OCI-LY7 (cell line): ENCODE measurements around the gene ZNF692.

Experiments
- EZH2phosphoT487 ChIP-seq: fragments of 200-600 bp; sonication (generic); IDR thresholded peaks from 2 replicates; pipeline ENCODE4 v1.6.1; 2018; ENCODE audit warnings: low read depth, borderline replicate concordance, mild to moderate bottlenecking, mixed run types, antibody characterized with exemption, low read length, moderate library complexity, mixed read lengths
- TF ChIP-seq, protein P1 (sequence below): fragments of 200-600 bp; sonication (generic); conservative IDR thresholded peaks from 2 replicates; pipeline ENCODE4 v1.5.1; 2014; ENCODE audit warnings: mild to moderate bottlenecking, antibody characterized with exemption, low read length, moderate library complexity, mixed read lengths

DNA sequence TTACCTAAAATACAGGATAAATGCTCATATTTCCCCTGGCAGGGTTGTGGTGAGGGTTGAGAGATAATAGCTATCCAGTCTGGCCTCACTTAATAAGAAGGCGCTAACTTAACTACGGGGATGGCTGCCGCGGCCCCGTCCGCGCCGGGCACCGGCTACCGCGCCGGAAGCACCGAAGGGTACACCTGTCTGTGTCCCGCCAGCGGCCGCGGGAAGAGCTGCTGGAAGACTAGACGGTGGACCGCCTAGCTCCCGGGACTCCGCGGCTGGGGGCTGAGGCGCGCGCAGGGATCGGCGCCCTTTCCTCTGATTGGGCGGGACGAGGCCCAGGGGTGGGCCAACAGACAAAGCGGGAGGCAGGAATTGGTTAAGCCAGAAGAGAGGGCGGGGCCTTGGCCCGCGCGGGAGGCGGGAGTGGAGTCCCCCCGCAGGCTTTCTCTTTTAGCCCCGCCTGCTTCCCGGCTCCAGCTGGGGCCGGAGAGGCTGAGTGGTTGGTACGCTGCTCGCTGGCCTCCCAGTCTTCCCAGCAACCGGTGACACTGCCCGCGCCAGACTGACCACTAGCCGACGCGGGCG is 21.0 kb downstream of the ZNF692 start, which contains the start of gene ZNF672:
- TF ChIP-seq, protein P1, sequence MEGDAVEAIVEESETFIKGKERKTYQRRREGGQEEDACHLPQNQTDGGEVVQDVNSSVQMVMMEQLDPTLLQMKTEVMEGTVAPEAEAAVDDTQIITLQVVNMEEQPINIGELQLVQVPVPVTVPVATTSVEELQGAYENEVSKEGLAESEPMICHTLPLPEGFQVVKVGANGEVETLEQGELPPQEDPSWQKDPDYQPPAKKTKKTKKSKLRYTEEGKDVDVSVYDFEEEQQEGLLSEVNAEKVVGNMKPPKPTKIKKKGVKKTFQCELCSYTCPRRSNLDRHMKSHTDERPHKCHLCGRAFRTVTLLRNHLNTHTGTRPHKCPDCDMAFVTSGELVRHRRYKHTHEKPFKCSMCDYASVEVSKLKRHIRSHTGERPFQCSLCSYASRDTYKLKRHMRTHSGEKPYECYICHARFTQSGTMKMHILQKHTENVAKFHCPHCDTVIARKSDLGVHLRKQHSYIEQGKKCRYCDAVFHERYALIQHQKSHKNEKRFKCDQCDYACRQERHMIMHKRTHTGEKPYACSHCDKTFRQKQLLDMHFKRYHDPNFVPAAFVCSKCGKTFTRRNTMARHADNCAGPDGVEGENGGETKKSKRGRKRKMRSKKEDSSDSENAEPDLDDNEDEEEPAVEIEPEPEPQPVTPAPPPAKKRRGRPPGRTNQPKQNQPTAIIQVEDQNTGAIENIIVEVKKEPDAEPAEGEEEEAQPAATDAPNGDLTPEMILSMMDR, result no peak
- TF ChIP-seq EZH2phosphoT487, result no peak
